Colon (tissue), 2 donors: ENCODE measurements around the gene POLN.

Experiments
- FAIRE-seq: peaks from 2 replicates; lab custom pipeline; 2012; peaks lifted over from hg19 to GRCh38; lab: Jason Lieb, UNC
- donor health status: control.
- donor health status: control.

POLN gene

GRCh38 chr4:2069161-2069971, 172.6 kb downstream of the POLN start:
- no peak for FAIRE-seq

- FAIRE-seq = no peak
Observed at GRCh38 chr4:2068566-2068965, 173.4 kb downstream of the POLN start.

- FAIRE-seq = no peak
Observed at GRCh38 chr4:2068198-2068470, 173.8 kb downstream of the POLN start.

GRCh38 chr4:2067446-2068197, 174.3 kb downstream of the POLN start:
- FAIRE-seq = no peak

GRCh38 chr4:2066571-2067445, 175.1 kb downstream of the POLN start:
- no peak for FAIRE-seq

GRCh38 chr4:2066011-2066551, 175.8 kb downstream of the POLN start:
- no peak for FAIRE-seq

- FAIRE-seq = no peak
Observed at GRCh38 chr4:2065106-2065930, 176.6 kb downstream of the POLN start.

- FAIRE-seq = no peak
Observed at GRCh38 chr4:2064276-2064991, 177.5 kb downstream of the POLN start.

GRCh38 chr4:2063557-2064275, 178.2 kb downstream of the POLN start:
- no peak for FAIRE-seq

- no peak for FAIRE-seq
Observed at GRCh38 chr4:2062808-2063524, 179.0 kb downstream of the POLN start.

GRCh38 chr4:2062168-2062807, 179.6 kb downstream of the POLN start:
- FAIRE-seq = no peak

- no peak for FAIRE-seq
Observed at GRCh38 chr4:2061186-2062131, 180.5 kb downstream of the POLN start.

GRCh38 chr4:2060611-2061185, 181.2 kb downstream of the POLN start:
- FAIRE-seq = no peak

GRCh38 chr4:2059726-2060602, 182.0 kb downstream of the POLN start:
- FAIRE-seq = no peak

- FAIRE-seq = no peak
Observed at GRCh38 chr4:2059046-2059725, 182.7 kb downstream of the POLN start, which contains the start of gene NAT8L. NAT8L (plus strand) TSS chr4:2059327; CDS start chr4:2059512, 185 bp downstream.
